ENCODE results near the gene CEACAM20.
"Not testable (repeated sequence)": the region's sequence is repeated elsewhere in the genome, so short reads cannot be mapped to it uniquely, and the experiment has no call there.

CEACAM20 gene

GRCh38 chr19:44549507-44549906 is 20.0 kb upstream of the CEACAM20 start:
- no peak for DNase-seq (ENCODE audit: low read depth in 3 of 3, low spot score in 1 of 3)

GRCh38 chr19:44548736-44549135 is 19.3 kb upstream of the CEACAM20 start:
- DNase-seq (ENCODE audit: low read depth in 3 of 3, low spot score in 1 of 3) = no peak

- DNase-seq (ENCODE audit: low read depth in 3 of 3, low spot score in 1 of 3) = no peak
These were observed 14.6 kb upstream of the CEACAM20 start for GRCh38 chr19:44544031-44544430.

GRCh38 chr19:44542671-44543070 is 13.2 kb upstream of the CEACAM20 start:
- no peak for DNase-seq (ENCODE audit: low read depth in 3 of 3, low spot score in 1 of 3)

- no peak for DNase-seq (ENCODE audit: low read depth in 3 of 3, low spot score in 1 of 3)
These were observed 11.3 kb upstream of the CEACAM20 start for GRCh38 chr19:44540736-44541135.

GRCh38 chr19:44539991-44540390 is 10.5 kb upstream of the CEACAM20 start:
- no peak for DNase-seq (ENCODE audit: low read depth in 3 of 3, low spot score in 1 of 3)

GRCh38 chr19:44539236-44539826 is 9.9 kb upstream of the CEACAM20 start:
- no peak for DNase-seq (ENCODE audit: low read depth in 3 of 3, low spot score in 1 of 3)

GRCh38 chr19:44535361-44535760 is 5.9 kb upstream of the CEACAM20 start:
- not testable (repeated sequence) for DNase-seq (ENCODE audit: low read depth in 3 of 3, low spot score in 1 of 3)

- no peak for DNase-seq (ENCODE audit: low read depth in 3 of 3, low spot score in 1 of 3)
These were observed 3.3 kb upstream of the CEACAM20 start for GRCh38 chr19:44532819-44533218.

- no peak for DNase-seq (ENCODE audit: low read depth in 3 of 3, low spot score in 1 of 3)
These were observed 1.3 kb upstream of the CEACAM20 start for GRCh38 chr19:44530777-44531176.

GRCh38 chr19:44527554-44527953 is 1.9 kb downstream of the CEACAM20 start:
- DNase-seq (ENCODE audit: low read depth in 3 of 3, low spot score in 1 of 3) = no peak

GRCh38 chr19:44525721-44526430 is 3.6 kb downstream of the CEACAM20 start:
- no peak for DNase-seq (ENCODE audit: low read depth in 3 of 3, low spot score in 1 of 3)

- no peak for DNase-seq (ENCODE audit: low read depth in 3 of 3, low spot score in 1 of 3)
These were observed 8.1 kb downstream of the CEACAM20 start for GRCh38 chr19:44521370-44521769.

GRCh38 chr19:44517146-44517545 is 12.3 kb downstream of the CEACAM20 start:
- no peak for DNase-seq (ENCODE audit: low read depth in 3 of 3, low spot score in 1 of 3)

GRCh38 chr19:44515907-44516306 is 13.6 kb downstream of the CEACAM20 start:
- DNase-seq (ENCODE audit: low read depth in 3 of 3, low spot score in 1 of 3) = no peak

GRCh38 chr19:44515031-44515430 is 14.4 kb downstream of the CEACAM20 start:
- DNase-seq (ENCODE audit: low read depth in 3 of 3, low spot score in 1 of 3) = no peak

GRCh38 chr19:44512326-44513298 is 16.9 kb downstream of the CEACAM20 start:
- DNase-seq (ENCODE audit: low read depth in 3 of 3, low spot score in 1 of 3) = no peak

- DNase-seq (ENCODE audit: low read depth in 3 of 3, low spot score in 1 of 3) = no peak
These were observed 20.0 kb downstream of the CEACAM20 start for GRCh38 chr19:44509478-44509877.

GRCh38 chr19:44499962-44500949 is 29.2 kb downstream of the CEACAM20 start, which contains the start of gene ZNF180:
Gene ZNF180, minus strand, starts transcription at chr19:44500522. Its CDS starts 3,188 bp downstream, at chr19:44497334.
- DNase-seq (ENCODE audit: low read depth in 3 of 3, low spot score in 1 of 3) = peak; percentile 81 to 92 (median 85)

GRCh38 chr19:44499559-44499958 is 29.9 kb downstream of the CEACAM20 start:
- no peak for DNase-seq (ENCODE audit: low read depth in 3 of 3, low spot score in 1 of 3)
